ACC112 (cell line): Measurements from ENCODE around the gene GIPC3.

ENCODE experiments used
- H2AFZ ChIP-seq: fragments of 200-600 bp; sonication (generic); one replicate; pipeline ENCODE4 v1.6.0; 2017; ENCODE audit warnings: antibody characterized with exemption, low read length; ENCODE audit not compliant: unreplicated experiment
- H3K27ac ChIP-seq: fragments of 200-600 bp; sonication (generic); 2 replicates; pipeline ENCODE4 v1.5.1; 2014; ENCODE audit warnings: low read depth, mild to moderate bottlenecking, antibody characterized with exemption, low read length, moderate library complexity
- H3K27me3 ChIP-seq: fragments of 200-600 bp; sonication (generic); 2 replicates; pipeline ENCODE4 v1.6.1; 2014; ENCODE audit warnings: mild to moderate bottlenecking, antibody characterized with exemption, low read length, moderate library complexity, mixed read lengths; ENCODE audit not compliant: insufficient read depth
- H3K36me3 ChIP-seq: fragments of 200-600 bp; sonication (generic); 2 replicates; pipeline ENCODE4 v1.6.1; 2016; ENCODE audit warnings: mild to moderate bottlenecking, antibody characterized with exemption, low read length, moderate library complexity, mixed read lengths; ENCODE audit not compliant: insufficient read depth
- H3K4me1 ChIP-seq: fragments of 200-600 bp; sonication (generic); one replicate; pipeline ENCODE4 v1.6.1; 2016; ENCODE audit warnings: low read length, mixed read lengths; ENCODE audit not compliant: insufficient read depth, unreplicated experiment, control insufficient read depth
- H3K4me3 ChIP-seq: fragments of 200-600 bp; sonication (generic); 2 replicates; pipeline ENCODE4 v1.5.1; 2014; ENCODE audit warnings: mild to moderate bottlenecking, low read depth, low read length
- H3K79me2 ChIP-seq: fragments of 200-600 bp; sonication (generic); one replicate; pipeline ENCODE4 v1.6.0; 2016; ENCODE audit warnings: low read length; ENCODE audit not compliant: control insufficient read depth, unreplicated experiment, insufficient read depth

GIPC3 gene

DNA sequence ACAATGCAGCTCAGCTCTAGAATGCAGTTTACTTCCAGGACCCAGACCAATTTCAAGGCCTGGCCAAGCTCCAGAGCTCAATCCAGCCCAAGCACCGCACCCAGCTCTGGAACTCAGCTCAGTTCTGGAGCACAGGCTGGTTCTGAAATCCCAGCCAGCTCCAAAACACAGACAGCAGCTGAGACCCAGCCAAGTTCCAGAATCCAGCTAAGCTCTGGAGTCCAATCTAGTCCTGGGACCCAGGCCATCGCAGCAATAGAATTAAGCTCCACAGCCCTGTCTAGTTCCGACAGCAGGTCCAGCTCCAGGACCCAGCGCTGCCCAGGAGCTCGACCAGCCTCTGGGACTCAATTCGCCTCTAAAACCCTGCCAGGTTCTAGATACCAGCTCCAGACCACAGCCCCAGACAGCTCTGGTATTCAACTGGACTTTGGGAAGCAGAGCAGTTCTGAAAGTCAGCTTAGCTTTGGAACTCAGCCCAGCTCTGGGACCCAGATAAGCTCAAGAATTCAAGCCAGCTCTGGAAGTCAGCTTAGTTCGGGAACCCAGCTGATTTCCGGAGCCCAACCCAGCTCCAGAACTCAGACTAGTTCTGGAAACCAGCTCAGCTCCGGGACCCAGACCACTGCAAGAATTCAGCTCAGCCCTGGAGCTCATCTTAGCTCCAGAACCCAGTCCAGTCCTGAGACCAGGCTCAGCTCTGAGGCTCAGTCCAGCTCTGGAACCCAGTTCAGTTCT is 6.8 kb downstream of the GIPC3 start:
- no peak overlapping the region for H3K27ac ChIP-seq
- no peaks in the 10 kb centered on the region for H3K4me1 ChIP-seq
- no peaks in the 10 kb centered on the region for H3K27me3 ChIP-seq
- no peaks in the 10 kb centered on the region for H3K36me3 ChIP-seq
- H3K4me3 ChIP-seq = no peak overlapping the region
- no peak overlapping the region for H2AFZ ChIP-seq
- H3K79me2 ChIP-seq = no peaks in the 10 kb centered on the region

DNA sequence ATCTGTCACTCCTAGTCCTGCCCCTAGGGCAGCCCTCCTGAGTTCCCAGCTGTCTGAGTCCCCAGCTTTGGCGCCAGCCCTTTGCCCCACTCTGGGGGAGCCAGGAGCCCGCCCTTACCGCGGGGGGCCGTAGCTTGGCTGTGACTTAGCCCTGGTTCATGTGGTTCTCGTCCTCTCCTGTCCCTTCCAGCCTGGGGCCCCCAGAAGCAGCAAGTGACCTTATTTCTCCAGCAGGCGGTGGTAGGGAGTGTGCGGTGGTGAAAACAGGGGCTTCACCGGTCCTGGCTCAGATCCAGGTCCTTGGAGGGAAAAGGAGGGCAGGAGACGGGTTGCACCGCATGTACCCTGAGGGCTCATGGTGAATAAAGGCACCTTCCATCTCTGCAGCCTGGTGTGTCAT is 7.9 kb downstream of the GIPC3 start:
- no peaks in the 10 kb centered on the region for H3K79me2 ChIP-seq
- H3K4me3 ChIP-seq = no peak overlapping the region
- no peaks in the 10 kb centered on the region for H3K4me1 ChIP-seq
- H2AFZ ChIP-seq = no peak overlapping the region
- H3K36me3 ChIP-seq = no peaks in the 10 kb centered on the region
- H3K27ac ChIP-seq = no peak overlapping the region
- H3K27me3 ChIP-seq = no peaks in the 10 kb centered on the region

DNA sequence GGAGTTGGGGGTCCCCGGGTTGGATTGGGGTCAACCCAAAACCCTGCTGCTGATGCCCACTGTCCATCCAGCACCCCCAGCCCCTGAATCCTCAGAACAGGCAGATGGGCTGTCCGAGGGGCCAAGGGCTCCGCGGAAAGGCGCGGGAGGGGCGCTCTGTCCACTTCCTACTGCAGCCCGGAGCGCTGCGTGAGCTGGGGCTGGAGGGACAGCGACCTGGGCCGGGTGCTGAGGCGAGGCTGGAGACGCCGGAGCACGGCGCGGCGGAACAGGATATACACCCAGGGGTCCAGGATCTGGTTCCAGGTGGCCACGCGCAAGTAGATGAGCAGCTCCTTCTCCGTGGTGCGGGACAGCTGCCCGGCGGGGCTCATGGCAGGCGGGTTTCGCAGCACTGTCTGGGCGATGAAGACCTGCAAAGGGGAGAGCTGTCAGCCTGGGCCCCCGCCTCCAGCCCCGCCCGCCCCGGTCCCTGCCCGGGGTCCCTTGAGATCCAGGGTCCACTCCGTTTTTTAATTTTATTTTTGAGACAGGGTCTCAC is 10.3 kb downstream of the GIPC3 start:
- H3K4me1 ChIP-seq = no peaks in the 10 kb centered on the region
- H3K27ac ChIP-seq = no peak overlapping the region
- H3K79me2 ChIP-seq = no peaks in the 10 kb centered on the region
- no peaks in the 10 kb centered on the region for H3K27me3 ChIP-seq
- H3K4me3 ChIP-seq = no peak overlapping the region
- no peak overlapping the region for H2AFZ ChIP-seq
- no peaks in the 10 kb centered on the region for H3K36me3 ChIP-seq

DNA sequence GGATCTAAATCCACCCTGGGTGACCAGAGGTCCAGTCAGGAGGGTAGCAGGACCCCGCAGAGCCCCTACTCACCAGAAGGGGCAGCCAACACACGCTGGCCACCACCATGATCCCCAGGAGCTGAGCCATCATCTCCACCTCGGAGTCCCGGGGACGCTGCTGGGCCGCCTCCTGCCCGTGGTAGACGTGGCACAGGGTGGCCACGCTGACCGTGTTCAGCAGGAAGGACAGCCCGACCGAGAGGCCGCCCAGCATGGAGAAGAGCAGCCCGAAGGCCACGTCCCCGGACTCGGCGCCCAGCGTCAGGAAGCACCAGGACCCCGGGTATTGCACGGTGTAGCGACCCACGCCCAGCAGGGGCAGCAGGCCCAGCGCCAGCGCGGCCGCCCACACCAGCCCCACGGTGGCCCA is 14.5 kb downstream of the GIPC3 start:
- Histone ChIP-seq H3K79me2 (no peaks in the 10 kb centered on the region), H2AFZ (no peak overlapping the region), H3K36me3 (no peaks in the 10 kb centered on the region), H3K27me3 (no peaks in the 10 kb centered on the region), H3K4me3 (no peak overlapping the region), H3K27ac (no peak overlapping the region), H3K4me1 (no peaks in the 10 kb centered on the region)

DNA sequence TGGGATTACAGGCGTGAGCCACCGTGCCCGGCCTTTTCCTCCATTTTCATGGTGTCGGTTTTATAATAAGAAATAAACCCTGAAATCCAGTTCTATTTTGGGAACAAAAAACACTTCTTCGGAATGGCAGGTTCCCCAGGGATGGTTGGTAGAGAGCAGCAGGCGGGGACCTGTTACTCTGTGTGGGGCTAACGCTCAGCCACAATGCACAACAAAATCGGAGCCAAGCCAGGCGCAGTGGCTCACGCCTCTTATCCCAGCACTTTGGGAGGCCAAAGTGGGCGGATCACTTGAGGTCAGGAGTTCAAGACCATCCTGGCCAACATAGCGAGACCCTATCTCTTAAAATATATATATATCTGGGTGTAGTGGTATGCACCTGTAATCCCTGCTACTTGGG is 15.7 kb downstream of the GIPC3 start:
- Histone ChIP-seq H3K27ac (no peak overlapping the region), H3K36me3 (no peaks in the 10 kb centered on the region), H3K27me3 (no peaks in the 10 kb centered on the region), H3K79me2 (no peaks in the 10 kb centered on the region), H3K4me1 (no peaks in the 10 kb centered on the region), H2AFZ (no peak overlapping the region), H3K4me3 (no peak overlapping the region)

DNA sequence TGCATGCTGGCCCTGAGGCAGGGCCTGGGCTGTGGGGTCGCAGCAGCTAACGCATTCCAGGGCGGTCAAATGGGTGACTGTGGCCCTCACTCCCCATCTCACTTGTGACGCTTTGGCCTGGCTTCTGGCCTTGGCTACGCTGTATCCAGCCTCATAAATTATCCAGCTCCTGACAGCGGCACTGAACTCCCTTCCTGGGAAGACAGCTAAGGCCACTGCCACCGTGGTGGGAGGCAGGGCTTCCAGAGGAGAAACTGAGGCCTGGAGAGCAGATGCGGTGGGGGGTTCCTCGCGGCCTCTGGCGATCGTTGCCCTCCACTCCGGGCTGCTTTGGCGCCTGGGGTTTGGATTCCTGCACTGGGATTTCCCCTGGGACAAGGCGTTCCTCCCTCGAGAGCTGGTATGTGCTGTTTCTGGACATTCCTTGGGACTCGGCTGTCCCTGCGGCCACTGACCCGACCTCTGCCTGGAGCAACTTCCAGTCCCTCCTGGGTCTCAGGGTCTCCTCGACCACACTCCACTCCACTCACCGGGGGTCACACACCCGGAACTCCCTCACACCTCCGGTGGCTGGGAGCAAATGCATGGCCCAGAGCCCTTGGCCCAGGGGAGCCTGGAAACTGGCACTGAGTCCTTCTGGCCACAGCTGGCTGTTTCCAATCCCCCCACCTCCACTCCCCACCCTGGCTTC is 18.0 kb downstream of the GIPC3 start:
- no peak overlapping the region for H3K27ac ChIP-seq

DNA sequence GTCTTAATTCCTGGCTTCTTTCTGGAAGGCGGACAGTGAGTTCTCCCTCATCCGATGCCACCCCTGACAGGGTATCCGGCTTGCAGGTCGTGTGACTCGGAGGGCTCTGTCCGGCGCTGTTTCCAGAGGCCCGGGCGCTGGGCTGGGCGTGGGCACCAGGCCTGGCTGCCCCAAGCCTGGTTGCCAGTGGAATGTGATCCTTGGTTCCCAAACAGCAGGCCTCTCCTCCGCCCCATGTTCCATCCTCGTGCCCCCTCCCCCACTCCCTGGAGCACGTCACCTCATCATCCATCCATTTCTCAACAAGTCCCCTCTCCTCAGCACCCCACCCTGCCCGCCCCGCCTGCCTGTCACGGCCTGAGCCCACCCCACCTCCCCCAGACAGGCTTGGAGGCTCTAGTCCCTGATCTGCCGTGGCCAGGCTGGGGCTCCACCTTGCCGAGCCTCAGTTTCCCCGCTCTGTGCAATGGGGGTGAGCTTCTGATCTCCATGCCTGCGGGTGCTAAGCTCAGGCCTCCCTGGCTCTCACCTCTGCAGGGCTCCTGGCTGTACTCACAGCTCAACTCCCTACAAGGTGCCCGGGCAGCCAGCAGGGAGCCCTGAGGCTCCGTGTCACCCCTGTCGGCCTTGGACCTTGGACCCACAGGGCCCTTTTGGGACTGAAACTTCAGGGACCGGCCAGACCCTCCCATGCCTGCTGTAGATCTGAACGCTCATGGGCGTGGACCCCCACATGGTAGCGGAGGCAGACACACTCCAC is 19.1 kb downstream of the GIPC3 start:
- Histone ChIP-seq H3K4me1 (no peaks in the 10 kb centered on the region), H3K36me3 (no peaks in the 10 kb centered on the region), H3K4me3 (no peak overlapping the region), H3K27me3 (no peaks in the 10 kb centered on the region), H3K27ac (no peak overlapping the region), H3K79me2 (no peaks in the 10 kb centered on the region), H2AFZ (no peak overlapping the region)

More for the DNA sequence above, 18.0 kb downstream of the GIPC3 start:
- no peaks in the 10 kb centered on the region for H3K27me3 ChIP-seq
- no peak overlapping the region for H3K4me3 ChIP-seq
- no peaks in the 10 kb centered on the region for H3K4me1 ChIP-seq
- no peaks in the 10 kb centered on the region for H3K36me3 ChIP-seq
- H2AFZ ChIP-seq = no peak overlapping the region
- no peaks in the 10 kb centered on the region for H3K79me2 ChIP-seq

DNA sequence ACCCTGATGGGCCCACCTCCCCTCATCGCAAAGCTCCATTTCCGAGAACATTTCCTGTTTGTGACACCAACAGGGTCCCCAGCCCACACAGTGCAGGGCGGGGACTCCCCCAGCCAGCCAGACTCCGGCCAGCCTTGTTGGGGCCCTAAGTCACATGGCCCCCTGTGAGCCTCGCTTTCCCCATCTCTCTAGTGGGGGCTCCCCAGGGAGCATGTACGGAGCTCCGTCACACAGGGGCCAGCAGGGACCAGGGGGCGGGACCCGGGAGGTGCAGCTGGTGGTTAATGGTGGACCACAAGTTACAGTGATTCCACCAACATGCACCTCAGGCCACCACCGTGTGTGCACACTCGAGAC is 19.7 kb downstream of the GIPC3 start:
- Histone ChIP-seq H3K4me1 (no peaks in the 10 kb centered on the region), H3K79me2 (no peaks in the 10 kb centered on the region), H3K27me3 (no peaks in the 10 kb centered on the region), H3K27ac (no peak overlapping the region), H3K4me3 (no peak overlapping the region), H2AFZ (no peak overlapping the region), H3K36me3 (no peaks in the 10 kb centered on the region)

DNA sequence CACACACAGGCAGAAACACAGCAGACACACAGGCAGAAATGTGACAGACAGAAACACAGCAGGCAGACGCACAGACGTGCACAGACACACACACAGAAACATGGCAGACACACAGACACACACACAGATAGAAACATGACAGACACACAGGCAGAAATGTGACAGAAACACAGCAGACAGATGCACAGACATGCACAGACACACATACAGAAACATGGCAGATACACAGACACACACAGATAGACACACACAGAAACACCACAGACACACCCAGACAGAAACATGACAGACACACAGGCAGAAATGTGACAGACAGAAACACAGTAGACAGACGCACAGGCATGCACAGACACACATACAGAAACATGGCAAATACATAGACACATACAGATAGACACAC is 20.1 kb downstream of the GIPC3 start:
- Histone ChIP-seq H3K4me1 (no peaks in the 10 kb centered on the region), H3K36me3 (no peaks in the 10 kb centered on the region), H2AFZ (no peak overlapping the region), H3K27ac (no peak overlapping the region), H3K4me3 (peak overlapping the region; percentile 90; the same call in 1 of the 2 replicates), H3K27me3 (no peaks in the 10 kb centered on the region), H3K79me2 (no peaks in the 10 kb centered on the region)

DNA sequence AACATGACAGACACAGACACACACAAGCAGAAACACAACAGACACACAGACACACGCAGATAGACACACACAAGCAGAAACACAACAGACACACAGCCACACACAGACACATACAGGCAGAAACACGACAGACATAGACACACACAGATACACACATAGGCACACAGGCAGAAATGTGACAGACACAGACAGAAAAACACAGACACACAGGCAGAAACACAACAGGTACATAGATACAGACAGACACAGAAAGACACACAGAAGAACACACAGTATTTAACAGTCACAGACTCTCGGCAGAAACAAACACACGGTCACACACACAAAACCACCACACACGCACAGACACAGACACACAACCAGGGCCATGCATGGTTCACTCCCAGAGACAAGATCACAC is 20.5 kb downstream of the GIPC3 start:
- H3K4me3 ChIP-seq = peak overlapping the region; percentile 90
- no peak overlapping the region for H3K27ac ChIP-seq
- H3K27me3 ChIP-seq = no peaks in the 10 kb centered on the region
- no peaks in the 10 kb centered on the region for H3K79me2 ChIP-seq
- no peaks in the 10 kb centered on the region for H3K36me3 ChIP-seq
- H2AFZ ChIP-seq = no peak overlapping the region
- no peaks in the 10 kb centered on the region for H3K4me1 ChIP-seq
